Activated B cell treated with CpG ODN at 0.5 μM for 24 hours (primary cell): ENCODE measurements around the gene SMIM21. TPM values are rescaled to one million over a fixed set of nuclear protein-coding genes. Genes with fewer than 3 reads are reported as not detected.

Source experiments
- ATAC-seq: fragments of 200-7000 bp; cut with Tn5 transposase; one replicate; pipeline ENCODE4 v1.10.0; 2021; ENCODE audit warnings: low read depth, mild to moderate bottlenecking, moderate library complexity
- CTCF ChIA-PET: fragments of 350-600 bp; sonication (Branson Sonifier 250); formaldehyde crosslinking; loops from one replicate; lab custom pipeline; 2021; ENCODE audit warnings: antibody characterized with exemption; lab: Charles Lee
- POLR2A ChIA-PET: fragments of 350-600 bp; sonication (Branson Sonifier 250); formaldehyde crosslinking; loops from one replicate; lab custom pipeline; 2021; ENCODE audit warnings: antibody characterized with exemption; lab: Charles Lee
- DNase-seq: peaks from one replicate; pipeline ENCODE4 v3.0.0; 2022
- H3K27ac Mint-ChIP-seq: one replicate; pipeline ENCODE4 v1.8.0; 2020; ENCODE audit warnings: mixed read lengths
- H3K27me3 Mint-ChIP-seq: one replicate; pipeline ENCODE4 v1.8.0; 2021; ENCODE audit warnings: mixed read lengths
- H3K36me3 Mint-ChIP-seq: one replicate; pipeline ENCODE4 v1.8.0; 2021; ENCODE audit warnings: low read depth, mixed read lengths
- H3K4me1 Mint-ChIP-seq: one replicate; pipeline ENCODE4 v1.8.0; 2021; ENCODE audit warnings: mixed read lengths
- H3K4me3 Mint-ChIP-seq: one replicate; pipeline ENCODE4 v1.8.0; 2020; ENCODE audit warnings: mild to moderate bottlenecking, mixed read lengths
- H3K9me3 Mint-ChIP-seq: one replicate; pipeline ENCODE4 v1.8.0; 2020; ENCODE audit warnings: mixed read lengths
- CTCF ChIP-seq: fragments of 200-600 bp; IDR thresholded peaks from one replicate; pipeline ENCODE4 v1.8.0; 2022; ENCODE audit warnings: antibody characterized with exemption, mild to moderate bottlenecking
- intact Hi-C: fragments of 100-400 bp; cut with micrococcal nuclease; formaldehyde crosslinking; loops from one replicate; pipeline ENCODE4 v1.15.1; 2024
- total RNA-seq: library from RNA; stranded (reverse); gene quantifications from 2 replicates; pipeline ENCODE4 v1.2.3, GENCODE V29; 2022

Gene SMIM21
- total RNA-seq, 1 donor from 2014 or later: not detected

GRCh38 chr18:75374466-75374865 is 53.0 kb downstream of the SMIM21 start:
- TF ChIP-seq CTCF: no peak
- no peak overlapping the region for H3K27ac Mint-ChIP-seq
- H3K9me3 Mint-ChIP-seq: no peaks in the 10 kb centered on the region
- no peaks in the 10 kb centered on the region for H3K36me3 Mint-ChIP-seq
- no peak for DNase-seq
- H3K4me1 Mint-ChIP-seq: no peaks in the 10 kb centered on the region
- no peak overlapping the region for H3K4me3 Mint-ChIP-seq
- peaks cover 7% of the 10 kb centered on the region for H3K27me3 Mint-ChIP-seq
- ChIA-PET POLR2A (no interaction called here), CTCF (no interaction called here)
- ATAC-seq: no peak
- intact Hi-C loops: no loop called here

GRCh38 chr18:75369026-75369721 is 58.3 kb downstream of the SMIM21 start:
- no peak for TF ChIP-seq CTCF
- Mint-ChIP-seq H3K36me3 (no peaks in the 10 kb centered on the region), H3K4me3 (no peak overlapping the region), H3K9me3 (no peaks in the 10 kb centered on the region), H3K27me3 (peaks cover 3% of the 10 kb centered on the region), H3K4me1 (no peaks in the 10 kb centered on the region), H3K27ac (no peak overlapping the region)
- ChIA-PET POLR2A (no interaction called here), CTCF (interaction anchor here (1.5 kb wide), 1 partner anchor 12 kb away, joined by 6 read pairs; no protein-coding TSS in a partner anchor)
- intact Hi-C loops: no loop called here
- DNase-seq (no peak), ATAC-seq (no peak)

- no peaks in the 10 kb centered on the region for H3K36me3 Mint-ChIP-seq
- CTCF ChIA-PET: no interaction called here
- intact Hi-C loops: loop anchor here (1.0 to 2.0 kb wide), 3 partner anchors 193 to 712 kb away; no protein-coding TSS in a partner anchor
- no peak overlapping the region for H3K4me3 Mint-ChIP-seq
- no peaks in the 10 kb centered on the region for H3K27me3 Mint-ChIP-seq
- H3K4me1 Mint-ChIP-seq: no peaks in the 10 kb centered on the region
- TF ChIP-seq CTCF: no peak
- POLR2A ChIA-PET: no interaction called here
- ATAC-seq: no peak
- H3K9me3 Mint-ChIP-seq: no peaks in the 10 kb centered on the region
- no peak overlapping the region for H3K27ac Mint-ChIP-seq
- no peak for DNase-seq
Observed at GRCh38 chr18:75365837-75366236, 61.7 kb downstream of the SMIM21 start.

- no peak overlapping the region for H3K27ac Mint-ChIP-seq
- ATAC-seq (no peak), DNase-seq (no peak)
- CTCF ChIA-PET: no interaction called here
- H3K9me3 Mint-ChIP-seq: no peaks in the 10 kb centered on the region
- no peaks in the 10 kb centered on the region for H3K36me3 Mint-ChIP-seq
- TF ChIP-seq CTCF: no peak
- H3K4me3 Mint-ChIP-seq: no peak overlapping the region
- intact Hi-C loops: no loop called here
- POLR2A ChIA-PET: no interaction called here
- H3K27me3 Mint-ChIP-seq: no peaks in the 10 kb centered on the region
- no peaks in the 10 kb centered on the region for H3K4me1 Mint-ChIP-seq
Observed at GRCh38 chr18:75365254-75365629, 62.3 kb downstream of the SMIM21 start.

GRCh38 chr18:75364512-75365253 is 62.8 kb downstream of the SMIM21 start:
- ATAC-seq: no peak
- H3K9me3 Mint-ChIP-seq: no peaks in the 10 kb centered on the region
- no peak for DNase-seq
- no peak overlapping the region for H3K27ac Mint-ChIP-seq
- H3K36me3 Mint-ChIP-seq: no peaks in the 10 kb centered on the region
- ChIA-PET CTCF (no interaction called here), POLR2A (no interaction called here)
- no peak overlapping the region for H3K4me3 Mint-ChIP-seq
- TF ChIP-seq CTCF: no peak
- peaks cover under 1% of the 10 kb centered on the region for H3K27me3 Mint-ChIP-seq
- intact Hi-C loops: no loop called here
- H3K4me1 Mint-ChIP-seq: no peaks in the 10 kb centered on the region
